ENCODE measurements around the gene ETV4.

DNA sequence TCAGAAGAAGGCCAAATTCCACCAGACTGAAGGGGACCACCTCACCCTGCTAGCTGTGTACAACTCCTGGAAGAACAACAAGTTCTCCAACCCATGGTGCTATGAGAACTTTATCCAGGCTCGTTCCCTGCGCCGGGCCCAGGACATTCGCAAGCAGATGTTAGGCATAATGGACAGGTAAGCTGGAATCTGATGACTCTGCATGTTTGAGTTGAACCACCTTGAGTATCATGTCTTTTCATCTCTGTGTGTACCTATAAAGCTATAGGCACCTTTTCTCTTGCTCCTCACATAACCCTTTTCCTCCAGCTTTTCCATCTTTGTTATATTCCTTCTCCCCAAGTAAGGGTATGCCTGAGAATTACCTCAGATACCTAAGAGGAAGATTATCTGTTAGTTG is 24.8 kb downstream of the ETV4 start:
- TF ChIP-seq, protein P1, sequence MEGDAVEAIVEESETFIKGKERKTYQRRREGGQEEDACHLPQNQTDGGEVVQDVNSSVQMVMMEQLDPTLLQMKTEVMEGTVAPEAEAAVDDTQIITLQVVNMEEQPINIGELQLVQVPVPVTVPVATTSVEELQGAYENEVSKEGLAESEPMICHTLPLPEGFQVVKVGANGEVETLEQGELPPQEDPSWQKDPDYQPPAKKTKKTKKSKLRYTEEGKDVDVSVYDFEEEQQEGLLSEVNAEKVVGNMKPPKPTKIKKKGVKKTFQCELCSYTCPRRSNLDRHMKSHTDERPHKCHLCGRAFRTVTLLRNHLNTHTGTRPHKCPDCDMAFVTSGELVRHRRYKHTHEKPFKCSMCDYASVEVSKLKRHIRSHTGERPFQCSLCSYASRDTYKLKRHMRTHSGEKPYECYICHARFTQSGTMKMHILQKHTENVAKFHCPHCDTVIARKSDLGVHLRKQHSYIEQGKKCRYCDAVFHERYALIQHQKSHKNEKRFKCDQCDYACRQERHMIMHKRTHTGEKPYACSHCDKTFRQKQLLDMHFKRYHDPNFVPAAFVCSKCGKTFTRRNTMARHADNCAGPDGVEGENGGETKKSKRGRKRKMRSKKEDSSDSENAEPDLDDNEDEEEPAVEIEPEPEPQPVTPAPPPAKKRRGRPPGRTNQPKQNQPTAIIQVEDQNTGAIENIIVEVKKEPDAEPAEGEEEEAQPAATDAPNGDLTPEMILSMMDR (IDR thresholded peaks at IDR 0.05): no peak
- no peak for TF ChIP-seq POLR2A (IDR thresholded peaks at IDR 0.05)

Measured in breast epithelium (tissue), 3 donors.